ENCODE data around the gene IPO8.

DNA sequence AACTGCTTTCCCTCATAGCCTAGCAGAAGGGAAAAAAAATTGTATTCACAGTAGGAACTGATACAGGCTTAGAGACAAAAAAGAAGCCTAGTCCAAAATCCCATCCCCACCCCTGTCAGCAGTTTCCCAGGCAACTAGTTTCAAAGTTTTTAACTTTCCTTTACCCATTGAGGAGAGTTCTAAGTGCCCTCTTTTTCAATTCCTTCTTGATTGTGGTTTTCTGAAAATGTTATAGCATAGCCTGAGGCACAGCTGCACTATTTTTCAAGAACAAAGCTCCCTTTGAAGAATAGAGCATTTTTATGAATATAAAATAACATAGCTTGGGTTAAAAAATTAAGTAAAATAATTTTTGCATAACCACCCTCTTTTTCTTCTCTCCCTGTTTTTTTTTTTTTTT, 81.6 kb downstream of the IPO8 start:
- TF ChIP-seq, protein P1, sequence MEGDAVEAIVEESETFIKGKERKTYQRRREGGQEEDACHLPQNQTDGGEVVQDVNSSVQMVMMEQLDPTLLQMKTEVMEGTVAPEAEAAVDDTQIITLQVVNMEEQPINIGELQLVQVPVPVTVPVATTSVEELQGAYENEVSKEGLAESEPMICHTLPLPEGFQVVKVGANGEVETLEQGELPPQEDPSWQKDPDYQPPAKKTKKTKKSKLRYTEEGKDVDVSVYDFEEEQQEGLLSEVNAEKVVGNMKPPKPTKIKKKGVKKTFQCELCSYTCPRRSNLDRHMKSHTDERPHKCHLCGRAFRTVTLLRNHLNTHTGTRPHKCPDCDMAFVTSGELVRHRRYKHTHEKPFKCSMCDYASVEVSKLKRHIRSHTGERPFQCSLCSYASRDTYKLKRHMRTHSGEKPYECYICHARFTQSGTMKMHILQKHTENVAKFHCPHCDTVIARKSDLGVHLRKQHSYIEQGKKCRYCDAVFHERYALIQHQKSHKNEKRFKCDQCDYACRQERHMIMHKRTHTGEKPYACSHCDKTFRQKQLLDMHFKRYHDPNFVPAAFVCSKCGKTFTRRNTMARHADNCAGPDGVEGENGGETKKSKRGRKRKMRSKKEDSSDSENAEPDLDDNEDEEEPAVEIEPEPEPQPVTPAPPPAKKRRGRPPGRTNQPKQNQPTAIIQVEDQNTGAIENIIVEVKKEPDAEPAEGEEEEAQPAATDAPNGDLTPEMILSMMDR (IDR thresholded peaks at IDR 0.05; ENCODE audit: insufficient read depth, low read length), result no peak
- no peak for TF ChIP-seq POLR2AphosphoS5 (IDR thresholded peaks at IDR 0.05; ENCODE audit: low read depth)
